SK-N-SH treated with all-trans-retinoic acid at 6 μM for 48 hours (cell line): ENCODE data around the gene PAX5.

ENCODE experiments used
- ATAC-seq: fragments of 200-7000 bp; cut with Tn5 transposase; 3 replicates; pipeline ENCODE4 v1.9.1; 2020; ENCODE audit warnings: mild to moderate bottlenecking, moderate library complexity
- ARNTL ChIP-seq: fragments of 450-650 bp; formaldehyde crosslinking; IDR thresholded peaks from 2 replicates; pipeline ENCODE4 v1.5.0; 2020; ENCODE audit warnings: low read depth, mild to moderate bottlenecking, moderate library complexity, borderline replicate concordance
- BACH2 ChIP-seq: fragments of 250-450 bp; sonication (Bioruptor Pico); IDR thresholded peaks from 2 replicates; pipeline ENCODE4 v1.9.0; 2021; ENCODE audit warnings: mild to moderate bottlenecking, borderline replicate concordance
- CREB5 ChIP-seq: fragments of 250-450 bp; sonication (Bioruptor Pico); IDR thresholded peaks from 2 replicates; pipeline ENCODE4 v1.5.1; 2020; ENCODE audit warnings: low read depth, mild to moderate bottlenecking, moderate library complexity
- CSDC2 ChIP-seq: fragments of 250-450 bp; sonication (Bioruptor Pico); IDR thresholded peaks from 2 replicates; pipeline ENCODE4 v1.5.0; 2020; ENCODE audit warnings: mild to moderate bottlenecking, moderate library complexity
- ESRRG ChIP-seq: fragments of 250-450 bp; sonication (Bioruptor Pico); IDR thresholded peaks from 2 replicates; pipeline ENCODE4 v1.6.1; 2021; ENCODE audit warnings: mild to moderate bottlenecking
- GLIS3 ChIP-seq: fragments of 250-450 bp; sonication (Bioruptor Pico); IDR thresholded peaks from 2 replicates; pipeline ENCODE4 v1.5.0; 2020; ENCODE audit warnings: mild to moderate bottlenecking, moderate library complexity
- ISL1 ChIP-seq: fragments of 250-450 bp; sonication (Bioruptor Pico); IDR thresholded peaks from 2 replicates; pipeline ENCODE4 v2.1.2; 2022; ENCODE audit warnings: mild to moderate bottlenecking, moderate library complexity
- OSR1 ChIP-seq: fragments of 250-450 bp; sonication (Bioruptor Pico); IDR thresholded peaks from 2 replicates; pipeline ENCODE4 v1.8.0; 2022; ENCODE audit warnings: moderate library complexity, mild to moderate bottlenecking, inconsistent platforms
- PPARA ChIP-seq: fragments of 250-450 bp; sonication (Bioruptor Pico); IDR thresholded peaks from 2 replicates; pipeline ENCODE4 v1.5.0; 2020; ENCODE audit warnings: mild to moderate bottlenecking, borderline replicate concordance
- RARB ChIP-seq: fragments of 250-450 bp; sonication (Bioruptor Pico); IDR thresholded peaks from 2 replicates; pipeline ENCODE4 v1.8.0; 2021; ENCODE audit warnings: mild to moderate bottlenecking, moderate library complexity
- SNAI2 ChIP-seq: fragments of 250-450 bp; sonication (Bioruptor Pico); IDR thresholded peaks from 2 replicates; pipeline ENCODE4 v1.5.0; 2020; ENCODE audit warnings: mild to moderate bottlenecking, moderate library complexity
- TCF4 ChIP-seq: fragments of 250-450 bp; sonication (Bioruptor Pico); IDR thresholded peaks from 2 replicates; pipeline ENCODE4 v1.8.0; 2021; ENCODE audit warnings: mild to moderate bottlenecking, moderate library complexity, borderline replicate concordance
- TOX ChIP-seq: fragments of 250-450 bp; sonication (Bioruptor Pico); IDR thresholded peaks from 2 replicates; pipeline ENCODE4 v1.8.0; 2021; ENCODE audit warnings: mild to moderate bottlenecking, moderate library complexity, borderline replicate concordance
- ZC3H10 ChIP-seq: fragments of 250-450 bp; sonication (Bioruptor Pico); IDR thresholded peaks from 2 replicates; pipeline ENCODE4 v1.5.1; 2021; ENCODE audit warnings: mild to moderate bottlenecking, moderate library complexity
- ZFP3 ChIP-seq: fragments of 250-450 bp; sonication (Bioruptor Pico); IDR thresholded peaks from 2 replicates; pipeline ENCODE4 v1.5.0; 2020; ENCODE audit warnings: mild to moderate bottlenecking, moderate library complexity
- ZFP30 ChIP-seq: fragments of 450-650 bp; formaldehyde crosslinking; IDR thresholded peaks from 2 replicates; pipeline ENCODE4 v1.5.0; 2022; ENCODE audit warnings: mild to moderate bottlenecking, moderate library complexity
- ZNF565 ChIP-seq: fragments of 450-650 bp; formaldehyde crosslinking; conservative IDR thresholded peaks from 2 replicates; pipeline ENCODE4 v1.5.0; 2020; ENCODE audit warnings: low read depth, mild to moderate bottlenecking, moderate library complexity
- ZNF70 ChIP-seq: fragments of 450-650 bp; formaldehyde crosslinking; IDR thresholded peaks from 2 replicates; pipeline ENCODE4 v1.5.0; 2020; ENCODE audit warnings: mild to moderate bottlenecking, moderate library complexity
- ZNF8 ChIP-seq: fragments of 450-650 bp; formaldehyde crosslinking; IDR thresholded peaks from 2 replicates; pipeline ENCODE4 v1.5.0; 2020; ENCODE audit warnings: mild to moderate bottlenecking, moderate library complexity
- TF ChIP-seq, protein P1 (sequence below): fragments of 250-450 bp; sonication (Bioruptor Pico); IDR thresholded peaks from 2 replicates; pipeline ENCODE4 v1.8.0; 2021; ENCODE audit warnings: low read depth, mild to moderate bottlenecking, moderate library complexity, borderline replicate concordance
- TF ChIP-seq, protein P2 (sequence below): fragments of 250-450 bp; sonication (Bioruptor Pico); IDR thresholded peaks from 2 replicates; pipeline ENCODE4 v1.5.1; 2021; ENCODE audit warnings: mild to moderate bottlenecking, moderate library complexity
- TF ChIP-seq, protein P3 (sequence below): fragments of 250-450 bp; sonication (Bioruptor Pico); IDR thresholded peaks from 2 replicates; pipeline ENCODE4 v1.5.0; 2020; ENCODE audit warnings: mild to moderate bottlenecking, moderate library complexity
- TF ChIP-seq, protein P4 (sequence below): fragments of 250-450 bp; sonication (Bioruptor Pico); IDR thresholded peaks from 2 replicates; pipeline ENCODE4 v1.8.0; 2020; ENCODE audit warnings: mild to moderate bottlenecking, moderate library complexity, borderline replicate concordance

The PAX5 gene

GRCh38 chr9:37032713-37033112 is 1.4 kb downstream of the PAX5 start:
- ATAC-seq, result no peak
- TF ChIP-seq TCF4, result no peak
- TF ChIP-seq, protein P1, sequence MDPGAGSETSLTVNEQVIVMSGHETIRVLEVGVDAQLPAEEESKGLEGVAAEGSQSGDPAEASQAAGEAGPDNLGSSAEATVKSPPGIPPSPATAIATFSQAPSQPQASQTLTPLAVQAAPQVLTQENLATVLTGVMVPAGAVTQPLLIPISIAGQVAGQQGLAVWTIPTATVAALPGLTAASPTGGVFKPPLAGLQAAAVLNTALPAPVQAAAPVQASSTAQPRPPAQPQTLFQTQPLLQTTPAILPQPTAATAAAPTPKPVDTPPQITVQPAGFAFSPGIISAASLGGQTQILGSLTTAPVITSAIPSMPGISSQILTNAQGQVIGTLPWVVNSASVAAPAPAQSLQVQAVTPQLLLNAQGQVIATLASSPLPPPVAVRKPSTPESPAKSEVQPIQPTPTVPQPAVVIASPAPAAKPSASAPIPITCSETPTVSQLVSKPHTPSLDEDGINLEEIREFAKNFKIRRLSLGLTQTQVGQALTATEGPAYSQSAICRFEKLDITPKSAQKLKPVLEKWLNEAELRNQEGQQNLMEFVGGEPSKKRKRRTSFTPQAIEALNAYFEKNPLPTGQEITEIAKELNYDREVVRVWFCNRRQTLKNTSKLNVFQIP, result no peak
- no peak for TF ChIP-seq OSR1
- TF ChIP-seq TOX, result no peak
- TF ChIP-seq, protein P2, sequence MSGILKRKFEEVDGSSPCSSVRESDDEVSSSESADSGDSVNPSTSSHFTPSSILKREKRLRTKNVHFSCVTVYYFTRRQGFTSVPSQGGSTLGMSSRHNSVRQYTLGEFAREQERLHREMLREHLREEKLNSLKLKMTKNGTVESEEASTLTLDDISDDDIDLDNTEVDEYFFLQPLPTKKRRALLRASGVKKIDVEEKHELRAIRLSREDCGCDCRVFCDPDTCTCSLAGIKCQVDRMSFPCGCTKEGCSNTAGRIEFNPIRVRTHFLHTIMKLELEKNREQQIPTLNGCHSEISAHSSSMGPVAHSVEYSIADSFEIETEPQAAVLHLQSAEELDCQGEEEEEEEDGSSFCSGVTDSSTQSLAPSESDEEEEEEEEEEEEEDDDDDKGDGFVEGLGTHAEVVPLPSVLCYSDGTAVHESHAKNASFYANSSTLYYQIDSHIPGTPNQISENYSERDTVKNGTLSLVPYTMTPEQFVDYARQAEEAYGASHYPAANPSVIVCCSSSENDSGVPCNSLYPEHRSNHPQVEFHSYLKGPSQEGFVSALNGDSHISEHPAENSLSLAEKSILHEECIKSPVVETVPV (CRISPR knock-in tag), result no peak
- no peak for TF ChIP-seq ISL1
- TF ChIP-seq ZFP3 (CRISPR knock-in tag), result no peak
- TF ChIP-seq BACH2 (CRISPR knock-in tag), result no peak
- TF ChIP-seq RARB (CRISPR knock-in tag), result no peak
- TF ChIP-seq ZNF70 (CRISPR knock-in tag), result no peak
- no peak for TF ChIP-seq SNAI2 (CRISPR knock-in tag)
- no peak for TF ChIP-seq ZFP30 (CRISPR knock-in tag)
- no peak for TF ChIP-seq ARNTL
- TF ChIP-seq, protein P3, sequence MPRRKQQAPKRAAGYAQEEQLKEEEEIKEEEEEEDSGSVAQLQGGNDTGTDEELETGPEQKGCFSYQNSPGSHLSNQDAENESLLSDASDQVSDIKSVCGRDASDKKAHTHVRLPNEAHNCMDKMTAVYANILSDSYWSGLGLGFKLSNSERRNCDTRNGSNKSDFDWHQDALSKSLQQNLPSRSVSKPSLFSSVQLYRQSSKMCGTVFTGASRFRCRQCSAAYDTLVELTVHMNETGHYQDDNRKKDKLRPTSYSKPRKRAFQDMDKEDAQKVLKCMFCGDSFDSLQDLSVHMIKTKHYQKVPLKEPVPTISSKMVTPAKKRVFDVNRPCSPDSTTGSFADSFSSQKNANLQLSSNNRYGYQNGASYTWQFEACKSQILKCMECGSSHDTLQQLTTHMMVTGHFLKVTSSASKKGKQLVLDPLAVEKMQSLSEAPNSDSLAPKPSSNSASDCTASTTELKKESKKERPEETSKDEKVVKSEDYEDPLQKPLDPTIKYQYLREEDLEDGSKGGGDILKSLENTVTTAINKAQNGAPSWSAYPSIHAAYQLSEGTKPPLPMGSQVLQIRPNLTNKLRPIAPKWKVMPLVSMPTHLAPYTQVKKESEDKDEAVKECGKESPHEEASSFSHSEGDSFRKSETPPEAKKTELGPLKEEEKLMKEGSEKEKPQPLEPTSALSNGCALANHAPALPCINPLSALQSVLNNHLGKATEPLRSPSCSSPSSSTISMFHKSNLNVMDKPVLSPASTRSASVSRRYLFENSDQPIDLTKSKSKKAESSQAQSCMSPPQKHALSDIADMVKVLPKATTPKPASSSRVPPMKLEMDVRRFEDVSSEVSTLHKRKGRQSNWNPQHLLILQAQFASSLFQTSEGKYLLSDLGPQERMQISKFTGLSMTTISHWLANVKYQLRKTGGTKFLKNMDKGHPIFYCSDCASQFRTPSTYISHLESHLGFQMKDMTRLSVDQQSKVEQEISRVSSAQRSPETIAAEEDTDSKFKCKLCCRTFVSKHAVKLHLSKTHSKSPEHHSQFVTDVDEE (CRISPR knock-in tag), result no peak
- TF ChIP-seq, protein P4, sequence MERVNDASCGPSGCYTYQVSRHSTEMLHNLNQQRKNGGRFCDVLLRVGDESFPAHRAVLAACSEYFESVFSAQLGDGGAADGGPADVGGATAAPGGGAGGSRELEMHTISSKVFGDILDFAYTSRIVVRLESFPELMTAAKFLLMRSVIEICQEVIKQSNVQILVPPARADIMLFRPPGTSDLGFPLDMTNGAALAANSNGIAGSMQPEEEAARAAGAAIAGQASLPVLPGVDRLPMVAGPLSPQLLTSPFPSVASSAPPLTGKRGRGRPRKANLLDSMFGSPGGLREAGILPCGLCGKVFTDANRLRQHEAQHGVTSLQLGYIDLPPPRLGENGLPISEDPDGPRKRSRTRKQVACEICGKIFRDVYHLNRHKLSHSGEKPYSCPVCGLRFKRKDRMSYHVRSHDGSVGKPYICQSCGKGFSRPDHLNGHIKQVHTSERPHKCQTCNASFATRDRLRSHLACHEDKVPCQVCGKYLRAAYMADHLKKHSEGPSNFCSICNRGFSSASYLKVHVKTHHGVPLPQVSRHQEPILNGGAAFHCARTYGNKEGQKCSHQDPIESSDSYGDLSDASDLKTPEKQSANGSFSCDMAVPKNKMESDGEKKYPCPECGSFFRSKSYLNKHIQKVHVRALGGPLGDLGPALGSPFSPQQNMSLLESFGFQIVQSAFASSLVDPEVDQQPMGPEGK (CRISPR knock-in tag), result no peak
- TF ChIP-seq ZC3H10 (CRISPR knock-in tag), result no peak
- no peak for TF ChIP-seq ZNF565 (CRISPR knock-in tag)
- TF ChIP-seq ZNF8 (CRISPR knock-in tag), result no peak
- TF ChIP-seq PPARA (CRISPR knock-in tag), result no peak
- no peak for TF ChIP-seq CSDC2

- no peak for TF ChIP-seq CSDC2
- no peak for TF ChIP-seq CREB5
- TF ChIP-seq TCF4, result no peak
- no peak for TF ChIP-seq ZFP30 (CRISPR knock-in tag)
- TF ChIP-seq, protein P1, result no peak
- TF ChIP-seq BACH2 (CRISPR knock-in tag), result no peak
- TF ChIP-seq ARNTL, result no peak
- TF ChIP-seq ZFP3 (CRISPR knock-in tag), result no peak
- no peak for TF ChIP-seq ZNF565 (CRISPR knock-in tag)
- no peak for TF ChIP-seq SNAI2 (CRISPR knock-in tag)
- no peak for TF ChIP-seq RARB (CRISPR knock-in tag)
- TF ChIP-seq ESRRG (CRISPR knock-in tag), result no peak
- TF ChIP-seq GLIS3 (CRISPR knock-in tag), result no peak
- no peak for TF ChIP-seq PPARA (CRISPR knock-in tag)
- TF ChIP-seq TOX, result no peak
- TF ChIP-seq, protein P4 (CRISPR knock-in tag), result no peak
- TF ChIP-seq, protein P3 (CRISPR knock-in tag), result no peak
- no peak for TF ChIP-seq ZNF70 (CRISPR knock-in tag)
- TF ChIP-seq ISL1, result no peak
- TF ChIP-seq OSR1, result no peak
- ATAC-seq, result no peak
These were observed 2.2 kb downstream of the PAX5 start for GRCh38 chr9:37031902-37032301.
